HL-60 (cell line): ENCODE measurements around the gene SNAP91.
"Not testable (repeated sequence)": the region's sequence is repeated elsewhere in the genome, so short reads cannot be mapped to it uniquely, and the experiment has no call there.

ENCODE experiments used
- DNase-seq, 2 experiments: peaks; one replicate each; pipeline ENCODE4 v3.0.0-alpha.2; 2010 to 2020; ENCODE audit warnings: low read depth in 1 of 2, low spot score in 1 of 2
- H3K27ac ChIP-seq: fragments of 250-450 bp; sonication (Bioruptor Pico); replicated peaks from 2 replicates; pipeline ENCODE4 v1.5.1; 2020; ENCODE audit warnings: mild to moderate bottlenecking, moderate library complexity
- H3K27me3 ChIP-seq: fragments of 250-450 bp; sonication (Bioruptor Pico); 2 replicates; pipeline ENCODE4 v1.5.1; 2021; ENCODE audit warnings: mild to moderate bottlenecking, moderate library complexity; ENCODE audit not compliant: insufficient read depth, poor library complexity, severe bottlenecking
- H3K4me3 ChIP-seq: replicated peaks from 2 replicates; pipeline ENCODE4 v1.5.1; 2011; ENCODE audit warnings: mild to moderate bottlenecking, control low read depth, low read length; ENCODE audit not compliant: insufficient read depth
- CTCF ChIP-seq: IDR thresholded peaks from one replicate; pipeline ENCODE4 v1.5.1; 2011; ENCODE audit warnings: low read length, control low read depth, inconsistent platforms; ENCODE audit not compliant: insufficient read depth
- GABPA ChIP-seq: IDR thresholded peaks from 2 replicates; pipeline ENCODE4 v1.6.1; 2012; ENCODE audit warnings: low read depth
- POLR2AphosphoS5 ChIP-seq: IDR thresholded peaks from 2 replicates; pipeline ENCODE4 v1.6.1; 2012; ENCODE audit warnings: low read depth
- REST ChIP-seq: IDR thresholded peaks from 2 replicates; pipeline ENCODE4 v1.6.1; 2012; ENCODE audit warnings: low read depth; ENCODE audit not compliant: insufficient replicate concordance
- SPI1 ChIP-seq: IDR thresholded peaks from 2 replicates; pipeline ENCODE4 v1.6.1; 2012; ENCODE audit warnings: low read depth, mild to moderate bottlenecking, borderline replicate concordance

The SNAP91 gene

GRCh38 chr6:83550482-83550881, 158.4 kb downstream of the SNAP91 start:
- H3K4me3 ChIP-seq, DNase-seq, H3K27me3 ChIP-seq, H3K27ac ChIP-seq: not testable (repeated sequence)
- peak; percentile 89 for TF ChIP-seq SPI1

- Histone ChIP-seq H3K27ac (no peak overlapping the region), H3K27me3 (no peaks in the 10 kb centered on the region), H3K4me3 (no peak overlapping the region)
- TF ChIP-seq POLR2AphosphoS5 (no peak), REST (no peak), SPI1 (no peak), CTCF (no peak), GABPA (no peak)
- DNase-seq: no peak
Observed at GRCh38 chr6:83546636-83547035, 162.3 kb downstream of the SNAP91 start.

- Histone ChIP-seq H3K27ac (no peak overlapping the region), H3K4me3 (no peak overlapping the region), H3K27me3 (no peaks in the 10 kb centered on the region)
- DNase-seq: no peak
- no peak for TF ChIP-seq SPI1
- no peak for TF ChIP-seq GABPA
- TF ChIP-seq POLR2AphosphoS5: no peak
- TF ChIP-seq CTCF: no peak
- TF ChIP-seq REST: no peak
Observed at GRCh38 chr6:83539678-83540077, 169.2 kb downstream of the SNAP91 start.

GRCh38 chr6:83536647-83537589, 172.0 kb downstream of the SNAP91 start:
- no peak for DNase-seq
- no peak overlapping the region for H3K27ac ChIP-seq
- H3K4me3 ChIP-seq: no peak overlapping the region
- TF ChIP-seq SPI1: no peak
- TF ChIP-seq CTCF: no peak
- TF ChIP-seq REST: no peak
- no peak for TF ChIP-seq POLR2AphosphoS5
- no peak for TF ChIP-seq GABPA
- no peaks in the 10 kb centered on the region for H3K27me3 ChIP-seq
